GM12878 (cell line): ENCODE data around the gene DMD. TPM values are rescaled to one million over a fixed set of nuclear protein-coding genes. Genes with fewer than 3 reads are reported as not detected.

ENCODE experiments used
- ATAC-seq: fragments of 200-7000 bp; cut with Tn5 transposase; 3 replicates; pipeline ENCODE4 v1.9.1; 2020; ENCODE audit warnings: mild to moderate bottlenecking, moderate library complexity
- BruUV-seq: library from RNA; stranded (reverse); fragments of 400-500 nt; replicated peaks from 2 replicates; lab custom pipeline; 2021; lab: Mats Ljungman, UMichigan
- CTCF ChIA-PET: fragments of 300-600 bp; sonication (Branson Sonifier 250); formaldehyde crosslinking; extraction: SDS; loops from one replicate; lab custom pipeline; 2021; ENCODE audit warnings: inconsistent platforms; lab: Yijun Ruan, JAX
- POLR2A ChIA-PET: fragments of 350-600 bp; formaldehyde crosslinking; extraction: SDS; loops from one replicate; lab custom pipeline; 2021; ENCODE audit warnings: inconsistent platforms; lab: Charles Lee
- RAD21 ChIA-PET: fragments of 300-600 bp; sonication (Branson Sonifier 250); formaldehyde crosslinking; loops from one replicate; lab custom pipeline; 2023; ENCODE audit warnings: antibody characterized with exemption; ENCODE audit not compliant: unreplicated experiment; lab: Charles Lee
- SMC1A ChIA-PET: fragments of 300-600 bp; sonication (Branson Sonifier 250); formaldehyde crosslinking; loops from one replicate; lab custom pipeline; 2023; ENCODE audit not compliant: unreplicated experiment, uncharacterized antibody; lab: Charles Lee
- DNase-seq: peaks from one replicate; pipeline ENCODE4 v3.0.0-alpha.2; 2011; ENCODE audit warnings: low read depth, low spot score
- FAIRE-seq: peaks from 3 replicates; lab custom pipeline; 2011; peaks lifted over from hg19 to GRCh38; lab: Jason Lieb, UNC
- H2AFZ ChIP-seq: 2 replicates; pipeline ENCODE4 v1.6.0; 2011; ENCODE audit warnings: low read depth, low read length, control low read depth; ENCODE audit not compliant: control insufficient read depth
- H3K27ac ChIP-seq: 2 replicates; pipeline ENCODE4 v1.5.1; 2011; ENCODE audit warnings: control low read depth; ENCODE audit not compliant: control insufficient read depth, insufficient read depth
- H3K27me3 ChIP-seq, 2 experiments: replicated peaks in 1 of 2; 2 replicates each; pipeline versions ENCODE4 v1.6.0 to v1.6.1; 2011; ENCODE audit warnings: low read length in 1 of 2; ENCODE audit not compliant: control insufficient read depth in 2 of 2, insufficient read depth in 2 of 2
- H3K36me3 ChIP-seq, 2 experiments: 2 replicates each; pipeline ENCODE4 v1.5.1; 2011; ENCODE audit warnings: low read length in 1 of 2; ENCODE audit not compliant: control insufficient read depth in 2 of 2, insufficient read depth in 2 of 2
- H3K4me1 ChIP-seq: 2 replicates; pipeline ENCODE4 v1.6.1; 2011; ENCODE audit warnings: mild to moderate bottlenecking, low read length, moderate library complexity, mixed read lengths; ENCODE audit not compliant: control insufficient read depth, insufficient read depth
- H3K4me2 ChIP-seq: 2 replicates; pipeline ENCODE4 v1.6.0; 2011; ENCODE audit warnings: control low read depth; ENCODE audit not compliant: control insufficient read depth, insufficient read depth
- H3K4me3 ChIP-seq: fragments of 200-600 bp; sonication (generic); 2 replicates; pipeline ENCODE4 v1.5.1; 2016
- H3K79me2 ChIP-seq: 2 replicates; pipeline ENCODE4 v1.6.0; 2011; ENCODE audit warnings: low read length; ENCODE audit not compliant: control insufficient read depth, insufficient read depth
- H3K9ac ChIP-seq: 2 replicates; pipeline ENCODE4 v1.8.0; 2011; ENCODE audit warnings: low read length, control low read depth, mixed read lengths; ENCODE audit not compliant: control insufficient read depth, insufficient read depth
- H3K9me3 ChIP-seq: replicated peaks from 3 replicates; pipeline ENCODE4 v1.5.1; 2011; ENCODE audit warnings: mild to moderate bottlenecking, low read length; ENCODE audit not compliant: control insufficient read depth, insufficient read depth
- H4K20me1 ChIP-seq: 2 replicates; pipeline ENCODE4 v1.6.0; 2011; ENCODE audit not compliant: control insufficient read depth, insufficient read depth
- BHLHE40 ChIP-seq, 2 experiments: fragments of 450-650 bp in 1 of 2; IDR thresholded peaks; 2 replicates each; pipeline ENCODE4 v1.6.1; 2011 to 2017; ENCODE audit warnings: low read depth in 2 of 2, borderline replicate concordance in 1 of 2, improper control_type of control experiment in 1 of 2, low read length in 1 of 2, mild to moderate bottlenecking in 1 of 2
- DPF2 ChIP-seq: fragments of 450-650 bp; IDR thresholded peaks from 2 replicates; pipeline ENCODE4 v1.6.1; 2017; ENCODE audit warnings: mild to moderate bottlenecking
- E2F4 ChIP-seq: IDR thresholded peaks from 2 replicates; pipeline ENCODE4 v1.6.1; 2012; ENCODE audit warnings: low read depth, low read length, improper control_type of control experiment
- EED ChIP-seq: sonication (generic); IDR thresholded peaks from 2 replicates; pipeline ENCODE4 v1.6.1; 2016; ENCODE audit warnings: antibody characterized with exemption, low read depth
- FOXM1 ChIP-seq: IDR thresholded peaks from 2 replicates; pipeline ENCODE4 v1.6.1; 2012; ENCODE audit warnings: low read depth, mild to moderate bottlenecking, inconsistent platforms, low read length, moderate library complexity
- LARP7 ChIP-seq: fragments of 450-650 bp; IDR thresholded peaks from 2 replicates; pipeline ENCODE4 v1.6.1; 2017; ENCODE audit warnings: mild to moderate bottlenecking
- MTA2 ChIP-seq: fragments of 450-650 bp; IDR thresholded peaks from 2 replicates; pipeline ENCODE4 v1.6.1; 2016; ENCODE audit warnings: low read depth, mild to moderate bottlenecking, moderate library complexity
- NFYA ChIP-seq: IDR thresholded peaks from 2 replicates; pipeline ENCODE4 v1.6.1; 2011; ENCODE audit warnings: low read depth, mild to moderate bottlenecking, low read length, improper control_type of control experiment, borderline replicate concordance
- NFYB ChIP-seq: IDR thresholded peaks from 2 replicates; pipeline ENCODE4 v1.6.1; 2011; ENCODE audit warnings: low read depth, mild to moderate bottlenecking, low read length, improper control_type of control experiment, moderate library complexity; ENCODE audit not compliant: insufficient read depth
- POLR2A ChIP-seq: IDR thresholded peaks from 2 replicates; pipeline ENCODE4 v1.6.1; 2011; ENCODE audit warnings: low read depth, mild to moderate bottlenecking, low read length
- POLR2AphosphoS5 ChIP-seq: IDR thresholded peaks from 2 replicates; pipeline ENCODE4 v1.6.1; 2011; ENCODE audit warnings: mild to moderate bottlenecking, low read length, inconsistent platforms
- SIN3A ChIP-seq: IDR thresholded peaks from 2 replicates; pipeline ENCODE4 v1.6.1; 2012; ENCODE audit warnings: low read depth, low read length, improper control_type of control experiment
- SMAD1 ChIP-seq: fragments of 450-650 bp; IDR thresholded peaks from 2 replicates; pipeline ENCODE4 v1.6.1; 2018; ENCODE audit warnings: mild to moderate bottlenecking, low read depth; ENCODE audit not compliant: partially characterized antibody
- SMARCA5 ChIP-seq: fragments of 450-650 bp; IDR thresholded peaks from 2 replicates; pipeline ENCODE4 v1.6.1; 2017; ENCODE audit warnings: mild to moderate bottlenecking
- WRNIP1 ChIP-seq: IDR thresholded peaks from 2 replicates; pipeline ENCODE4 v1.6.1; 2011; ENCODE audit warnings: low read depth, low read length, improper control_type of control experiment, borderline replicate concordance
- ZNF274 ChIP-seq: IDR thresholded peaks from one replicate; pipeline ENCODE4 v1.8.0; 2011; ENCODE audit not compliant: insufficient read length, insufficient read depth
- WGBS: methylation state at CpG from one replicate; pipeline ENCODE4 v1.1.6; 2016; ENCODE audit warnings: low lambda C conversion rate; ENCODE audit not compliant: insufficient replicate concordance, insufficient coverage; ENCODE audit errors: missing lambda C conversion rate; 5-methylcytosine and 5-hydroxymethylcytosine counted together
- in situ Hi-C: fragments of 300-500 bp; cut with MboI; formaldehyde crosslinking; loops from 9 replicates; pipeline ENCODE4 v1.14.3; 2018; ENCODE audit warnings: mixed read lengths
- intact Hi-C: fragments of 100-400 bp; cut with micrococcal nuclease; formaldehyde crosslinking; loops from one replicate; pipeline ENCODE4 v1.14.2; 2022; ENCODE audit not compliant: unreplicated experiment
- polyA plus RNA-seq, 11 experiments: library from polyadenylated mRNA; depleted of rRNA in 4 of 11; unstranded in 6 of 11; stranded (reverse) in 5 of 11; fragments of >200 nt; fragmentation: Nextera tagmentation in 4 of 11; fragmentation: Illumina TruSeq in 1 of 11; extraction: Ambion mirVana in 4 of 11; extraction: Trizol in 1 of 11; gene quantifications; 1 replicate in 1 of 11; 2 replicates in 10 of 11; pipeline versions ENCODE4 v1.2.1 to v1.2.3, GENCODE V29; 2011 to 2016; ENCODE audit warnings: inconsistent platforms in 2 of 11, missing spikeins in 2 of 11, low read depth in 1 of 11
- total RNA-seq, 4 experiments: library from RNA; depleted of rRNA in 3 of 4; stranded (reverse); fragments of >200 nt in 3 of 4; fragmentation: Illumina TruSeq in 1 of 4; extraction: Trizol in 1 of 4; gene quantifications; 2 replicates each; pipeline versions ENCODE4 v1.2.1 to v1.2.3, GENCODE V29; 2013 to 2021
- TF ChIP-seq, protein P1 (sequence below): fragments of 450-650 bp; IDR thresholded peaks from 2 replicates; pipeline ENCODE4 v1.6.1; 2017; ENCODE audit warnings: low read depth, mild to moderate bottlenecking, moderate library complexity

The DMD gene
- total and polyA plus RNA-seq, 10 of the 15 experiments (the other 5 are each of a cell fraction or from before 2014, with no cell fraction given), result 1.4 to 24.3 (median 4.3) TPM

DNA sequence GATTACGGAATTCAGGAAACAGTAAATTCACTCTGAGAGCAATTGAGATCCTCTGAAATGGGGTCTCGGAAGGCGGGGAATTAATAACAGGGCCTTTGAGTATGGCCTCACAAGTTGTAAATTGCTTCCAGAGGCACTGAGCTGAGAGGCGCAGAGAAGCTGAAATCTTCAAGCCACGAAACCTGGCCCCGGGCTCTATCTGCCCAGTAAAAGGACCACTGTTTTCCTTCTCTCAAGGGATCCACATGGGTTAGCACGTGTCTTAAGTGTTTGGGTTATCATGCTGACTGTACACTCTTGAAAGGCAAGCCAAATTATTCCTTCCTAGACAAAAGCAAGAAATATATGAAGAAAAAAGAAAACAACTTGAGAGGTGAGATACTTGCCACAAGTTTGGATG lies 1126.6 kb downstream of the DMD start (continued):
- TF ChIP-seq SMARCA5 (no peak), SIN3A (no peak), E2F4 (no peak), POLR2A (no peak), BHLHE40 (IDR thresholded peaks at IDR 0.05; ENCODE audit: borderline replicate concordance in 1 of 2, low read depth in 2 of 2, low read length in 1 of 2) (no peak), EED (no peak), NFYA (no peak), POLR2AphosphoS5 (no peak), LARP7 (no peak)

DNA sequence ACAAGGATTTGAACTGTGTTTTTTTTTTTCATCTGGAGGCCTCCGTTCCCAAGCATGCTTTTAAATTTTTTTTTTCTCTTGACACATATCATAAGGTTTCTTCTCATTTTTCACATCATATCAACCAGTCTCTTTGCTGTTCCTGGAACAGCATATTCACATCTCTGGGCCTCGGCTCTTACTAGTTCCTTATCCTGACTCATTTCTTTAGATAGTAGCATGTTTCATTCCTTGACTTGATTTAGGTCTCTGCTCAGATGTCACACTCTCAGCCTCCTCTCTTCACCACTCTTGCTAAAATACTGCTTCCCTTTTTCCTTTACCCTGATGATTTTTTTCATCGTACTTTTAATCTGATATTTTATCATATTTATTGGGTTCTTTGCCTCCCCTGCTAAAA lies 1163.1 kb downstream of the DMD start:
- CTCF ChIA-PET, result no interaction called here
- no peaks in the 10 kb centered on the region for H4K20me1 ChIP-seq
- intact Hi-C loops, result no loop called here
- WGBS, result 4% methylated on average over 3 of the region's 3 CpGs
- no peak for TF ChIP-seq NFYB
- TF ChIP-seq WRNIP1, result no peak
- TF ChIP-seq MTA2, result no peak
- TF ChIP-seq, protein P1, sequence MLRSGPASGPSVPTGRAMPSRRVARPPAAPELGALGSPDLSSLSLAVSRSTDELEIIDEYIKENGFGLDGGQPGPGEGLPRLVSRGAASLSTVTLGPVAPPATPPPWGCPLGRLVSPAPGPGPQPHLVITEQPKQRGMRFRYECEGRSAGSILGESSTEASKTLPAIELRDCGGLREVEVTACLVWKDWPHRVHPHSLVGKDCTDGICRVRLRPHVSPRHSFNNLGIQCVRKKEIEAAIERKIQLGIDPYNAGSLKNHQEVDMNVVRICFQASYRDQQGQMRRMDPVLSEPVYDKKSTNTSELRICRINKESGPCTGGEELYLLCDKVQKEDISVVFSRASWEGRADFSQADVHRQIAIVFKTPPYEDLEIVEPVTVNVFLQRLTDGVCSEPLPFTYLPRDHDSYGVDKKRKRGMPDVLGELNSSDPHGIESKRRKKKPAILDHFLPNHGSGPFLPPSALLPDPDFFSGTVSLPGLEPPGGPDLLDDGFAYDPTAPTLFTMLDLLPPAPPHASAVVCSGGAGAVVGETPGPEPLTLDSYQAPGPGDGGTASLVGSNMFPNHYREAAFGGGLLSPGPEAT, result no peak
- no peak for TF ChIP-seq FOXM1
- no peak for TF ChIP-seq SMAD1
- no peak for TF ChIP-seq ZNF274
- no peak for TF ChIP-seq DPF2
- TF ChIP-seq, all 136 proteins: peak for 0
- Histone ChIP-seq H3K9me3 (no peaks in the 10 kb centered on the region), H2AFZ (no peak overlapping the region), H3K36me3 (no peaks in the 10 kb centered on the region), H3K4me2 (no peak overlapping the region), H3K9ac (no peak overlapping the region), H3K27me3 (no peaks in the 10 kb centered on the region), H3K4me3 (no peak overlapping the region), H3K79me2 (no peaks in the 10 kb centered on the region), H3K4me1 (no peaks in the 10 kb centered on the region), H3K27ac (no peak overlapping the region)
- ChIA-PET RAD21 (no interaction called here), POLR2A (no interaction called here), SMC1A (no interaction called here)
- DNase-seq (no peak), FAIRE-seq (no peak), ATAC-seq (no peak)
- no TSS peak for BruUV-seq
- in situ Hi-C loops, result no loop called here
